Colonic mucosa (tissue), 4 donors: ENCODE data around the gene KCNA3. TPM values are rescaled to one million over a fixed set of nuclear protein-coding genes. Genes with fewer than 3 reads are reported as not detected.

Source experiments
- DNase-seq: peaks from one replicate; pipeline ENCODE4 v3.0.0-alpha.2; 2020
- H3K27ac ChIP-seq: fragments of 200-600 bp; one replicate; pipeline ENCODE4 v1.8.0; 2021
- H3K27me3 ChIP-seq: fragments of 200-600 bp; one replicate; pipeline ENCODE4 v1.8.0; 2021
- H3K36me3 ChIP-seq: fragments of 200-600 bp; one replicate; pipeline ENCODE4 v1.8.0; 2021
- H3K4me1 ChIP-seq: fragments of 200-600 bp; one replicate; pipeline ENCODE4 v1.8.0; 2021; ENCODE audit warnings: mild to moderate bottlenecking
- H3K4me3 ChIP-seq: fragments of 200-600 bp; one replicate; pipeline ENCODE4 v1.8.0; 2021
- H3K9ac ChIP-seq, 2 donors: one replicate each; pipeline ENCODE4 v1.7.0; 2013; ENCODE audit warnings: control low read depth in 2 of 2, low read depth in 2 of 2, low read length in 2 of 2
- H3K9me3 ChIP-seq: fragments of 200-600 bp; one replicate; pipeline ENCODE4 v1.8.0; 2021
- CTCF ChIP-seq: fragments of 200-600 bp; IDR thresholded peaks from one replicate; pipeline ENCODE4 v1.8.0; 2022; ENCODE audit warnings: antibody characterized with exemption, mild to moderate bottlenecking
- intact Hi-C: fragments of 100-400 bp; cut with DNase I; formaldehyde crosslinking; loops from one replicate; pipeline ENCODE4 v1.14.1; 2022
- total RNA-seq, 2 donors: library from RNA; stranded (reverse); fragmentation: NEBNext Ultra II Directional in 1 of 2; extraction: Animal tissue kit (Norgen Biotek cat#: 25700) in 1 of 2; gene quantifications; one replicate each; pipeline ENCODE4 v1.2.1, GENCODE V29; 2021
- donor health status: healthy.
- donor health status: DM: no; HTN: no; CAD: no.
- donor health status: DM: no; HTN: no; CAD: no.

Gene KCNA3
- total RNA-seq = 1 to 10 TPM in 1 of 2 donors, under 1 TPM in 1; 0.93 to 1.4 TPM

- Histone ChIP-seq H3K4me3 (peak within 1 kb of the TSS; percentile 38), H3K36me3 (no peaks in the 10 kb centered on the region), H3K9ac (peak within 1 kb of the TSS; percentile 40 to 59), H3K9me3 (no peaks in the 10 kb centered on the region), H3K27ac (peak within 1 kb of the TSS; percentile 42), H3K27me3 (peaks cover 29% of the 10 kb centered on the region), H3K4me1 (no peaks in the 10 kb centered on the region)
- intact Hi-C loops = no loop called here
- peak; percentile 31 for DNase-seq
- TF ChIP-seq CTCF = no peak
Observed at GRCh38 chr1:110674337-110675059, at the start of gene KCNA3. KCNA3 (minus strand) TSS chr1:110674940; CDS start chr1:110674809, 131 bp downstream.

DNA sequence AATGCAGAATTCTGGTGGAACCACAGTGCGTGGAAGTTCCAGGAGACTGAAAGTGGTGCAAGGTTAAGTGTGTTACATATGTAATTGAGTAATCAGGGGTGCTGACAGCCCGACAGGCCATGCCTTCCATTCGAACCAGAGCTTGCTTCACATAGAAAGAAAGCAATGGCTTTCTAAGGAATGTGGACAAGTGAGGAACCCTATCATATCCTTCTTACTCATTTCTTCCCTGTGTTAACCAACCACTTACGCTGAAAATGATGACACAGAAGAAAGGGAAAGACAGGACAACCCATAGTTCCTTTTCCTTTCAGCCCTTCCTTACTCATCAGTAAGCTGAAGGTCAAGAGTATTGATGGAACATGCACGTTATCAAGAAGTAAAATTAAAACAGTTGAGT lies 48.1 kb upstream of the KCNA3 start:
- no peak overlapping the region for H3K27ac ChIP-seq
- intact Hi-C loops = no loop called here
- H3K36me3 ChIP-seq = no peaks in the 10 kb centered on the region
- no peaks in the 10 kb centered on the region for H3K27me3 ChIP-seq
- no peak for TF ChIP-seq CTCF
- H3K4me1 ChIP-seq = no peaks in the 10 kb centered on the region
- H3K9ac ChIP-seq = no peak overlapping the region
- no peak for DNase-seq
- H3K9me3 ChIP-seq = no peaks in the 10 kb centered on the region
- H3K4me3 ChIP-seq = no peak overlapping the region

DNA sequence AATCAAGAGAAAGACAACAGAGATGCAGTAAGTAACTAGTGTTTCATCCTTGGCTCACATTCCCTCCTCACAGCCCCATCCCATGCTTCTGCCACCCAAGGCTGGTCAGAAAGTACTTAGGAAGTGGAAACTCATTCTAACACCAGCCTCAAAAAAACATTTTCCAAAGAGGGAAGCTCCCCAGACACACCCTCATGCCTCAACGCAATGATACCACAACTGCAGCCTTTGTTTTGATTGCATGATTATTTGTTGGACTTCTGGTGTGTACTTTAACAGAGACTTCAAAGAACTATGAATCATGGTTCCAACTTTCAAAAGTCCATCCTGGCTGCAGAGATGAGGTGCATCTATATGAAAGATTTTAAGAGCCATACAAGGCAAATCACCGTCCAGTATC lies 45.2 kb upstream of the KCNA3 start:
- Histone ChIP-seq H3K27ac (no peak overlapping the region), H3K4me3 (no peak overlapping the region), H3K4me1 (no peaks in the 10 kb centered on the region), H3K36me3 (no peaks in the 10 kb centered on the region), H3K9ac (no peak overlapping the region), H3K27me3 (no peaks in the 10 kb centered on the region), H3K9me3 (no peaks in the 10 kb centered on the region)
- no peak for DNase-seq
- intact Hi-C loops = no loop called here
- no peak for TF ChIP-seq CTCF

- H3K9ac ChIP-seq = no peak overlapping the region
- no peak for DNase-seq
- no peak overlapping the region for H3K27ac ChIP-seq
- no peaks in the 10 kb centered on the region for H3K9me3 ChIP-seq
- no peaks in the 10 kb centered on the region for H3K4me1 ChIP-seq
- no peaks in the 10 kb centered on the region for H3K36me3 ChIP-seq
- no peak overlapping the region for H3K4me3 ChIP-seq
- intact Hi-C loops = no loop called here
- no peaks in the 10 kb centered on the region for H3K27me3 ChIP-seq
- no peak for TF ChIP-seq CTCF
Observed at GRCh38 chr1:110718452-110718851, 43.7 kb upstream of the KCNA3 start.

DNA sequence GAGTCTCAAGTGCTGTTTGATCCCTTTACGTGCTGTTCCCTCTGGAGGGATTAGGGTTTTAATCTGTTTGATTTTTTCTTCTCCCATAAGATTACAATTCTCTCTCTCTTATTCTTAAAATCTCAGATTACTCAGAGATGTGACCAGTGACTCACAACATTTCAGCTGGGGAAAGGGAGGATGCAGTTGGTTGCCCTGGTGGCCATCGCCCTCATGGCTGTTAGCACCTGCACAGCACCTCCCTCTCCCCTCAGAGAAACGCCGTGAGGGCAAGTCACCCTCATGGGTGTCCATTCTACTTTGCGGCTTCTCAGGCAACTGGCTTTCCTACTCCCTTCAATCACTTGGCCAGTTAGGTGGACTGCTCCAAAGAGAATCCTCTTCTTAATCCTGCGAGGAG lies 42.4 kb upstream of the KCNA3 start:
- no peaks in the 10 kb centered on the region for H3K9me3 ChIP-seq
- no peaks in the 10 kb centered on the region for H3K36me3 ChIP-seq
- TF ChIP-seq CTCF = no peak
- H3K4me3 ChIP-seq = no peak overlapping the region
- no peak for DNase-seq
- no peaks in the 10 kb centered on the region for H3K4me1 ChIP-seq
- intact Hi-C loops = no loop called here
- H3K27me3 ChIP-seq = no peaks in the 10 kb centered on the region
- H3K27ac ChIP-seq = no peak overlapping the region
- no peak overlapping the region for H3K9ac ChIP-seq
